Mammary epithelial cell (primary cell): Measurements from ENCODE around the gene SNX33.

ENCODE experiments used
- EZH2 ChIP-seq: IDR thresholded peaks from 2 replicates; pipeline ENCODE4 v1.6.1; 2012; ENCODE audit warnings: low read length, inconsistent platforms, borderline replicate concordance
- TF ChIP-seq, protein P1 (sequence below), 2 donors: IDR thresholded peaks in 1 of 2; conservative IDR thresholded peaks in 1 of 2; 2 replicates each; pipeline ENCODE4 v1.5.1; 2011 to 2012; ENCODE audit warnings: inconsistent platforms in 2 of 2, low read length in 2 of 2, mild to moderate bottlenecking in 2 of 2, control low read depth in 1 of 2, low read depth in 1 of 2; ENCODE audit not compliant: insufficient read depth in 1 of 2; ENCODE audit errors: extremely low read depth in 1 of 2

- TF ChIP-seq, protein P1, sequence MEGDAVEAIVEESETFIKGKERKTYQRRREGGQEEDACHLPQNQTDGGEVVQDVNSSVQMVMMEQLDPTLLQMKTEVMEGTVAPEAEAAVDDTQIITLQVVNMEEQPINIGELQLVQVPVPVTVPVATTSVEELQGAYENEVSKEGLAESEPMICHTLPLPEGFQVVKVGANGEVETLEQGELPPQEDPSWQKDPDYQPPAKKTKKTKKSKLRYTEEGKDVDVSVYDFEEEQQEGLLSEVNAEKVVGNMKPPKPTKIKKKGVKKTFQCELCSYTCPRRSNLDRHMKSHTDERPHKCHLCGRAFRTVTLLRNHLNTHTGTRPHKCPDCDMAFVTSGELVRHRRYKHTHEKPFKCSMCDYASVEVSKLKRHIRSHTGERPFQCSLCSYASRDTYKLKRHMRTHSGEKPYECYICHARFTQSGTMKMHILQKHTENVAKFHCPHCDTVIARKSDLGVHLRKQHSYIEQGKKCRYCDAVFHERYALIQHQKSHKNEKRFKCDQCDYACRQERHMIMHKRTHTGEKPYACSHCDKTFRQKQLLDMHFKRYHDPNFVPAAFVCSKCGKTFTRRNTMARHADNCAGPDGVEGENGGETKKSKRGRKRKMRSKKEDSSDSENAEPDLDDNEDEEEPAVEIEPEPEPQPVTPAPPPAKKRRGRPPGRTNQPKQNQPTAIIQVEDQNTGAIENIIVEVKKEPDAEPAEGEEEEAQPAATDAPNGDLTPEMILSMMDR (conservative IDR thresholded peaks at IDR 0.05 in 1 of 2, IDR thresholded peaks at IDR 0.05 in 1 of 2; ENCODE audit: extremely low read depth in 1 of 2, insufficient read depth in 1 of 2, low read depth in 1 of 2, low read length in 2 of 2): no peak
- TF ChIP-seq EZH2: no peak
Observed at GRCh38 chr15:75598361-75598760, 49.4 kb upstream of the SNX33 start.
